Uterus (tissue), 2 donors: Measurements from ENCODE around the gene TUBAL3.

ENCODE experiments used
- CTCF ChIP-seq, 4 experiments: fragments of 200-600 bp in 2 of 4; fragments of 450-650 bp in 2 of 4; sonication (generic) in 2 of 4; IDR thresholded peaks; one replicate each; pipeline ENCODE4 v1.5.1; 2016 to 2019; ENCODE audit warnings: antibody characterized with exemption in 4 of 4, mild to moderate bottlenecking in 2 of 4, moderate library complexity in 1 of 4
- POLR2A ChIP-seq, 2 donors: fragments of 450-650 bp; IDR thresholded peaks; one replicate each; pipeline ENCODE4 v1.6.1; 2016; ENCODE audit warnings: antibody characterized with exemption in 2 of 2, mild to moderate bottlenecking in 1 of 2, moderate library complexity in 1 of 2

- TF ChIP-seq CTCF (IDR thresholded peaks at IDR 0.05) (no peak), POLR2A (IDR thresholded peaks at IDR 0.05) (no peak)
These were observed 35.6 kb upstream of the TUBAL3 start for GRCh38 chr10:5440206-5440605.
